ENCODE data around the gene ECHS1. TPM values are rescaled to one million over a fixed set of nuclear protein-coding genes. Genes with fewer than 3 reads are reported as not detected.
A peak's percentile ranks its signal among the peaks of the same experiment; 100 is the strongest.

ECHS1 gene
- total RNA-seq: 37.7 and 39.4 TPM in 2 replicates

DNA sequence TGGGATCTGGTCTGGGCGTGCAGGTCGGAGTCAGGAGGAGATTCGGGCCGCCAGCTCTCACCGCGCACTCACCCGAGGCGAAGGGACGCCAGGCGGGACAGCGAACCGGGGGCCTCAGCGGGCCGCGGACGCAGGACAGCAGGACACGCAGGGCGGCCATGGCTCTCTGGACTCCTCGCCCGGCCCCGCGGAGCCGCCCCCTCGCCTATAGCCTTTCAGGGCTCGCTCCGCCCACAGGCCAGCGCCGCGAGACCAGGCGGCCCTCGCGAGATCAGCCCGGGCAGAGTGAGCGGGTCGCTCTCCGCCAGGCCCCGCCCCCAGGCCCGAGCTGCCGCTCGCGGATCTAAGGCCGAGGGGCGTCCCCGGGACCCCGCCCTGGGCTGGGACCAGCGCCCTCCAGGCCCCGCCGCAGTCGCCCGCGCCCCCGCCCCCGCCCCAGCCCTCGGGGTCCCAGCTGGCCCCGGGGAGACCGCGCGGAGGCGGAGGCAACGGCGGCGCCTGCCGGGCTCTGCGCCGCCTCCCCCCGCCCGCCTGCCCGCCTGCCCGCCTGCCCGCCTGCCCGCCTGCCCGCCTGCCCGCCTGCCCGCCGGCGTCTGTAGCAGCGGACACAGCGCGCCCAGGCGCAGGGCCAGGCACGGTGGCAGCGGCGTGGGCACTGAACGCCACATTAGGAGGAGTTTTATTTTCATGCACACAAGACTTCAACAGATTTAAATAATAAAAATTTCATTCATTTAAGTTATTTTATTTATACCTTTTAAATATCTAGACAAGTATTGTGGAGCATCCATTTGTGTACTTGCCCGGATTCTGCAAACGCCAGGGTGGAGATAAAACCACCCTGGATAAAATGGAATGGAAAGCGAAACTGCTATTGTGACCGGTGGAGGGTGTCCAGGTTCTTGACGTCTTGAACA, at the start of gene ECHS1:
ECHS1 (minus strand) TSS at position 181 of the 917 bp plus-strand sequence; CDS start at position 160, 21 bp downstream.
- ChIA-PET POLR2A (interaction anchor here (0.7 to 2.9 kb wide), 6 partner anchors 9 to 29 kb away, joined by 3 to 34 read pairs (median 11); partner anchors contain the start of genes FUOM and MTG1), CTCF (interaction anchor here (1.7 kb wide), 1 partner anchor 44 kb away, joined by 5 read pairs; no protein-coding TSS in a partner anchor)
- Mint-ChIP-seq H3K4me1 (peaks cover 27% of the 10 kb centered on the region), H3K9me3 (no peaks in the 10 kb centered on the region), H3K36me3 (ENCODE audit: low read depth) (peaks cover 27% of the 10 kb centered on the region), H3K27ac (peak within 1 kb of the TSS; percentile 88), H3K27me3 (no peaks in the 10 kb centered on the region), H3K4me3 (peak within 1 kb of the TSS; percentile 83)
- intact Hi-C loops (cut with micrococcal nuclease): loop anchor here (1.0 to 10.0 kb wide), 6 partner anchors 15 to 1039 kb away; partner anchors contain the start of genes FUOM, LRRC27 and MTG1
- peak; percentile 96 for ATAC-seq (ENCODE audit: low read depth)
- DNase-seq: peak; percentile 96
- TF ChIP-seq, protein P1, sequence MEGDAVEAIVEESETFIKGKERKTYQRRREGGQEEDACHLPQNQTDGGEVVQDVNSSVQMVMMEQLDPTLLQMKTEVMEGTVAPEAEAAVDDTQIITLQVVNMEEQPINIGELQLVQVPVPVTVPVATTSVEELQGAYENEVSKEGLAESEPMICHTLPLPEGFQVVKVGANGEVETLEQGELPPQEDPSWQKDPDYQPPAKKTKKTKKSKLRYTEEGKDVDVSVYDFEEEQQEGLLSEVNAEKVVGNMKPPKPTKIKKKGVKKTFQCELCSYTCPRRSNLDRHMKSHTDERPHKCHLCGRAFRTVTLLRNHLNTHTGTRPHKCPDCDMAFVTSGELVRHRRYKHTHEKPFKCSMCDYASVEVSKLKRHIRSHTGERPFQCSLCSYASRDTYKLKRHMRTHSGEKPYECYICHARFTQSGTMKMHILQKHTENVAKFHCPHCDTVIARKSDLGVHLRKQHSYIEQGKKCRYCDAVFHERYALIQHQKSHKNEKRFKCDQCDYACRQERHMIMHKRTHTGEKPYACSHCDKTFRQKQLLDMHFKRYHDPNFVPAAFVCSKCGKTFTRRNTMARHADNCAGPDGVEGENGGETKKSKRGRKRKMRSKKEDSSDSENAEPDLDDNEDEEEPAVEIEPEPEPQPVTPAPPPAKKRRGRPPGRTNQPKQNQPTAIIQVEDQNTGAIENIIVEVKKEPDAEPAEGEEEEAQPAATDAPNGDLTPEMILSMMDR (IDR thresholded peaks at IDR 0.05): no peak

- H3K4me3 Mint-ChIP-seq: no peak overlapping the region
- CTCF ChIA-PET: no interaction called here
- POLR2A ChIA-PET: interaction anchor here (1.3 kb wide), 1 partner anchor 33 kb away, joined by 4 read pairs; no protein-coding TSS in a partner anchor
- TF ChIP-seq, protein P1 (IDR thresholded peaks at IDR 0.05): no peak
- no peaks in the 10 kb centered on the region for H3K9me3 Mint-ChIP-seq
- H3K4me1 Mint-ChIP-seq: peaks cover 3% of the 10 kb centered on the region
- H3K27ac Mint-ChIP-seq: no peak overlapping the region
- ATAC-seq (ENCODE audit: low read depth): no peak
- no peaks in the 10 kb centered on the region for H3K27me3 Mint-ChIP-seq
- no peak for DNase-seq
- intact Hi-C loops (cut with micrococcal nuclease): no loop called here
- peaks cover 28% of the 10 kb centered on the region for H3K36me3 Mint-ChIP-seq (ENCODE audit: low read depth)
Measured at GRCh38 chr10:133422223-133422806, 49.2 kb upstream of the ECHS1 start.

DNA sequence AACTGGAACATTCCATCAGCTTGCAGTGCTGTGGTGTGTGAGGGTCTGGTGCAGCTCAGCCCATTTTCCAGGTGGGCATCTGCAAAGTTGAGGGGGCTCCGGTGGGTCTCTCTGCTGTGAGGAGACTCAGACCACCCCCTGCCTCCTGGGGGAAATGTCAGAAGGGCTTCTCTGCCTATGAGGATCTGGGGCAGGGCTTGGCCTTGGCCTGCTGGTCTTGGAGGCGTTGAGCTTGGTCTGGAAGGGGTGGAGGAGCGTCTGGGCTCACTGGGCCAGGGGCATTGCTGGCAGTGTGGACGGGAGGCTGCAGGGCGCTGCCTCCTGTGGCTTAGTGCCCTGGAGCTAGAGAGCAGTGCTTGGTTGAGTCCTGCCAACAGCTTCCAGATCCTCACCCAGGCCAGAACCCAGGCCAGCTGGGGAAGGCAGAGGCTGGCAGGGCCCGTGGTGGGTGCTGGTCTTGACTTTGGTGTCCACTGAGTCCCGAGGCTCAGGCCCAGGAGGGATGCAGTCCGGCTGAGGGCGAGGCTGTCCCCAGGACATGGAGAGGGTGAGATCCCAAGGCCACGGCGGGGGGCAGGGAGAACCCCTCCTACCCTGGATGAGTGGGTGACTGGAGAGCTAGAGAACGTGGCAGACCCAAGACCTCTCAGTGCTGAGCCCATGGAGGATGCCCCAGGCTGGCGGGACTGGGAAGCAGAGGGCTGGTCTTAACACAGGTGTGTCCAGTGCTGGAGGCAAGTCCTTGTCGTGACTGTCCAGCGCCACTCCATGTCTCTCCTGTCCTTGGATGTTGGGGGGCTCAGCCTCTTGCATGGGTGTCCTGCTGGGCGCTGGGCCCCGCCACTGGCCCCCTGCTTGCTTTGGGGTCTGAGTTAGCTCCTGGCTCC, 48.4 kb upstream of the ECHS1 start:
- ATAC-seq (ENCODE audit: low read depth) (no peak), DNase-seq (no peak)
- POLR2A ChIA-PET: interaction anchor here (1.3 kb wide), 1 partner anchor 32 kb away, joined by 4 read pairs; no protein-coding TSS in a partner anchor
- H3K36me3 Mint-ChIP-seq (ENCODE audit: low read depth): peaks cover 28% of the 10 kb centered on the region
- peaks cover 3% of the 10 kb centered on the region for H3K4me1 Mint-ChIP-seq
- H3K9me3 Mint-ChIP-seq: no peaks in the 10 kb centered on the region
- no peak overlapping the region for H3K27ac Mint-ChIP-seq
- CTCF ChIA-PET: no interaction called here
- no peak overlapping the region for H3K4me3 Mint-ChIP-seq
- TF ChIP-seq, protein P1 (IDR thresholded peaks at IDR 0.05): no peak
- no peaks in the 10 kb centered on the region for H3K27me3 Mint-ChIP-seq
- intact Hi-C loops (cut with micrococcal nuclease): no loop called here

GRCh38 chr10:133420579-133420978, 47.4 kb upstream of the ECHS1 start:
- no peaks in the 10 kb centered on the region for H3K27me3 Mint-ChIP-seq
- peaks cover 3% of the 10 kb centered on the region for H3K4me1 Mint-ChIP-seq
- peaks cover 35% of the 10 kb centered on the region for H3K36me3 Mint-ChIP-seq (ENCODE audit: low read depth)
- ATAC-seq (ENCODE audit: low read depth) (no peak), DNase-seq (no peak)
- H3K27ac Mint-ChIP-seq: no peak overlapping the region
- TF ChIP-seq, protein P1 (IDR thresholded peaks at IDR 0.05): no peak
- CTCF ChIA-PET: no interaction called here
- POLR2A ChIA-PET: no interaction called here
- intact Hi-C loops (cut with micrococcal nuclease): no loop called here
- H3K4me3 Mint-ChIP-seq: no peak overlapping the region
- H3K9me3 Mint-ChIP-seq: no peaks in the 10 kb centered on the region
